Islet precursor cell (in vitro differentiated cells): Measurements from ENCODE around the gene RPL36.
"Not testable (repeated sequence)": the region's sequence is repeated elsewhere in the genome, so short reads cannot be mapped to it uniquely, and the experiment has no call there.

Experiments
- DNase-seq: peaks from one replicate; pipeline ENCODE4 v3.0.0-alpha.2; 2018

The RPL36 gene

GRCh38 chr19:5676105-5676771 is 13.9 kb upstream of the RPL36 start:
- no peak for DNase-seq

GRCh38 chr19:5676772-5677105 is 13.4 kb upstream of the RPL36 start:
- no peak for DNase-seq

GRCh38 chr19:5677136-5677535 is 13.0 kb upstream of the RPL36 start:
- no peak for DNase-seq

- DNase-seq = no peak
Measured at GRCh38 chr19:5677580-5677979, 12.5 kb upstream of the RPL36 start.

- DNase-seq = no peak
Measured at GRCh38 chr19:5678071-5678718, 11.9 kb upstream of the RPL36 start.

- DNase-seq = no peak
Measured at GRCh38 chr19:5679289-5680083, 10.6 kb upstream of the RPL36 start.

- peak; percentile 67 for DNase-seq
Measured at GRCh38 chr19:5680084-5680436, 10.0 kb upstream of the RPL36 start.

- DNase-seq = peak; percentile 99
Measured at GRCh38 chr19:5680437-5681368, 9.4 kb upstream of the RPL36 start, which contains the start of the genes HSD11B1L and MICOS13. TSS of gene HSD11B1L (plus strand) at chr19:5681027. CDS start at chr19:5684833, 3,806 bp downstream. TSS of gene MICOS13 (minus strand) at chr19:5680516. CDS start at chr19:5680486, 30 bp downstream.

GRCh38 chr19:5681391-5682106 is 8.5 kb upstream of the RPL36 start:
- no peak for DNase-seq

GRCh38 chr19:5682107-5682482 is 8.0 kb upstream of the RPL36 start:
- DNase-seq = no peak

GRCh38 chr19:5683177-5683886 is 6.8 kb upstream of the RPL36 start:
- DNase-seq = no peak

- no peak for DNase-seq
Measured at GRCh38 chr19:5684694-5685430, 5.2 kb upstream of the RPL36 start.

- no peak for DNase-seq
Measured at GRCh38 chr19:5686326-5686646, 3.8 kb upstream of the RPL36 start.

GRCh38 chr19:5686647-5687359 is 3.3 kb upstream of the RPL36 start:
- peak; percentile 99 for DNase-seq

- no peak for DNase-seq
Measured at GRCh38 chr19:5687360-5688198, 2.5 kb upstream of the RPL36 start.

- DNase-seq = not testable (repeated sequence)
Measured at GRCh38 chr19:5688262-5688881, 1.7 kb upstream of the RPL36 start.

- DNase-seq = no peak
Measured at GRCh38 chr19:5690955-5691821, 1.1 kb downstream of the RPL36 start.
